Fibroblast of skin of right biceps (primary cell): ENCODE data around the gene PCK1.

Source experiments
- DNase-seq: peaks from one replicate; pipeline ENCODE4 v3.0.0-alpha.2; 2013

Gene PCK1

DNA sequence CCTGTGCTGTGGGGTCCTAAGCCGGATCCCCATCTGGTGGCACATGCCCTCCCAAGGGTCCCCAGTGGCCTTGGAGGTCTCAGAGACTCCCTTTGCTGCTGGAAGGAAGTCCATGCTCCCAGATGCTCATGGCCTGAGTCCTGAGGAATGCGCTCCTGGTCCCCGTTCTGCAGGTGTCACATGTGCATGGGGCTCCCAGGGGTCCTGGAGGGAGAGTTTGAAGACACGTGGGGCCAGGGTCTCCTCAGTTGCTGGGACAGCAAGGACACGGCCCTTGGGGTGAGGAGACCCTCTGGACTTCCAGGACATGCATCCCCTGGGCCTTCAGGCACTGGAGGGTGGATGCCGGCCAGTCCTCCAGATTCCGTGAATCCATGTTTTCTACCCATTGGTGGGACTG, 47.6 kb downstream of the PCK1 start:
- DNase-seq: no peak

DNA sequence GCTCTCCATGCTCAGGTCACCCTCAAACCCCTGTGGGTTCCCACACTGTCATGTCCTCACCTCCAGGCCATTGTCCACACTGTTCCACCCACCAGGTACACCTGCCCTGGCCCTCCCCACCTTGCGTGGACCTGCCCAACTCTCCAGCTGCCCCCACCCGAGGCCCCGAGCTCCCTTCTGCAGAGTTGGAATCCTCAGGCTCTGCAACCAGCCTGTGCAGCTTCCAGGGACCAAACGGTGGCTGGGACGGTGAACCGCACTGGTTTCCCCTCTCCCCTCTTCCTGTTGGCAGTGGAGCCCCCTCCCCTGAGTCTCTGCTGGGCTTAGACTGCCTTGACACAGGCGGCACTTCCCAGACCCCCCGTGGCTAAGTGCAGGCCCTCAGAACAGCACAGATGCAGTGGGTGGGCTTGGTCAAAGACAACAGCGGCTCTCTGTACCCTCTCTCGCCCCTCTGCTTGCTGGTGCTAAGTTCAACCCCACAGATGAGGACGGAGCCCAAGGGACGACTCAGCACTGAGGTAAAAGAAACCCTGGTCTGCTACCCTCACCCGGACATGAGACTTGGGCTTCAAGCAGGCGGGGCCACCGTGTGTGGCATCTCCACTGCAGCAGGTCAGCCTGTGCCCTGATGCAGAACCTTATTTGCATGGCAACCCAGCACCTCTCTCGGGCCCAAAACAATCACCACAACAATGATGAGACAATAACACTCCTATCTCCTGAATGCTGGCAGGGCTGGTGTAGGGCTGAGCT, 48.4 kb downstream of the PCK1 start:
- DNase-seq: no peak

DNA sequence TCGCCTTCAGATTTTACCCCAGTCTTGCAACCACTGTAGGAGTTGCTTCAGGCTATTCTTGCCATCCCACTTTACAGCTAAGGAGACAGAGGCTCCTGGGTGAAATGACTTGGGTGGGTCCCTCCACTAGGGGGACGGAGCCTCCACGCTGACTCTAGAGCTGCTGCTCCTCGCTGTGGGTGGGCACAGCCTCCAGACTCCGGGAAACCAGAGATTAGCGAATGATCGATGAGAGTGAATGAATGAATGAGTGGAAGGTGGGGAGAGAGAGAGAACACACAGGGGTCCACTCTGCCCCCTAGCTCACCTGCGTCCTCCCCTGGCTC, 48.9 kb downstream of the PCK1 start:
- no peak for DNase-seq

DNA sequence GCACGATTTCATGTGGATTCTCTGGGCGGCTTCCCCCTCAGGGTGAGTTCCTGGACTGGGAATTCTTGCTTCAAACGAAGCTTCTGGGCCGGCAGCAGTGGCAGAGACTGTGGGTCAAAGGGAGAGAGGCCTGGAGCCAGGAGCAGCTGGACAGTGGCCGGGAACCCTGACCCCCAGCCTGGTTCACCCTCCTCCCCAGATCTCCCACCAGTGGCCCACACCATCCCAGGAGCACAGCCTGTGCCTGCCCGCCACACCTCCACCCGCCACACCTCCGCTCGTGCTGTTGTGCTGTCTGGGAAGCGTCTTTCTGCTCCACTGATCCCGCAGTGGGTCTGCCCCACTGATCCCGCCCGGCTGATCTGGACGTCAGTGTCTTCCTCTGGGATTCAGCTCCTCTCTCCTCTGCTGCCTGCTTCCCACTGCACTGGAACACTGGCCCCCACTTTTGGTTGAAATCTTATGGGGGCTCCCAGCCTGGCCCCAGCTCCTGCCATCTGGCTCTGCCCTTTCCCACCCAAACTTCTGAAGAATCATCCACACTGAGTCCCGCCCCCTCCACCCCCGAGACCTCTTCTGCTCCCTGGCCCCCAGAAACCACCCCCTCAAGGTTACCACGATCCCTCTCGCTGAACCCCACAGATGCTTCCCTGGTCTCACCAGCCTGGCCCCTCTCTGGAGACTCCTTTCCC, 49.5 kb downstream of the PCK1 start:
- DNase-seq: no peak

DNA sequence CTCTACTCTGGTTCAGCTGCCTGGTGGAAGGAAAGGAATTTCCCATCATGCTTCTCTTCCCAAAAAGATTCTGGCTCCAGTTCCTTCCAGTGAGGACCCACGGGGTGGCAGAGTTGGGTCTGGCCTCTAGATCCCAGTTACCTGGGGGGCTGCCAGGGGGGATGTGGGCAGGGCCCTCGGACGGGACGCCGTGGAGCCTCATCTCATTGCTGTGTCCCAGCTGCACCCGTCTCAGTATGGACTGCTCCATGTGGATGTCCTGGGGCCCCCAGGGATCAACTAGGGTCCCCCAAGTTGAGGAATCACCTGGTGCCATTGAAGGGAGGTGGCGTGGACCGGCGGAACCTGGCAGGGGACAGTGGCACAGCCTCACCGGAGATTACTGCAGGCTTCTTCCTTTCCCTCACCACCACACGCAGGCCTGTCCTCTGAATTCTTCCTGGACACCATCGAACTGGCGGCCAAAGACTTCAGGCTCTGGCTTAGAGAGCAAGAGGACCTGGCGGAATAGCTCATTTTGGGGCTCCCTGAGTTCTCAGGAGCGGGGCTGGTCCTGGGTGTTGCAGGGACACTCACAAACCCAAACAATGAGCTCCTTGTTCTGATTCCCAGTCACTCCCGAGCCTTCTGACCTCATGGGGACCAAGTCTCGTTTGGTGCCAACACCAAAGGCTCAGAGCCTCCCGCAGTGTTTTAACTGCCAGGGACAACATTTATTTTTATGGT, 50.8 kb downstream of the PCK1 start:
- DNase-seq: no peak

DNA sequence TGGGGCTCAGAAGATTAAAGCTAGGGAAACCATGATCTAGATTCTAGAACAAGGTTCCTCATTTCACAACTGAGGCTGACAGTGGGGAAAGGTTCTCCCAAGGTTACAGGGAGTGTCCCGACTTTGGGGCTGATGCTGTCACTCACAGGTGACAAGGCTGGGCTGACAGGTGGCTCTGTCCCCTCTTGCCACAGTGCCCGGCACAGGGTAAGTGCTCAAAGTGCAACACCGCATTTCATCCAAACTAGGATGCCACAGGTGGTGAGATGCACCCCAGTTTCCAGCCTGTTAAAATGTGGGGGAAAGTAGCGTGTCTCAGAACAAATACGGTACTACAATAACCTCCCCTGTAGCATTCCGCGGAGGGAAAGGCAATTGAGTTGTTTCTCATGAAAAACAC, 51.5 kb downstream of the PCK1 start:
- DNase-seq: no peak

DNA sequence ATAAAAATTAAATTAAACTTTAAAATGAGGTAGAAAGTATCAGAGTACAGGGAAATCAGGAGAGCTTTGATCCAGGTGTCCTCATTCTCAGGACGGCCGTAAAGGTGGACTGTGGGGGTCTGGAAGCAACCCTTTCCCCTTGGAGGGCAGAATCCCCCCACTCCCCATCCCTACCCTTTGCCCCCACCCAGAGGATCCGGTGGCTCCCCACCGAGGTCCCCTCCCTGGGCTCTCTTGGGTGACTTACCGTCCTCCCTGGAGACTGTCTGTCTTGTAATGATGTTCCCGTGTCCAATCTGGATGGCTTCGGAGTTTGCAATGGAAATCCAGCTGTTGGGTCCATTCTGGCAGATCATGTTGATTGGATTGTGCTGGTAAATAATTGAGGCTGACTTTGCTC, 52.0 kb downstream of the PCK1 start:
- DNase-seq: no peak

DNA sequence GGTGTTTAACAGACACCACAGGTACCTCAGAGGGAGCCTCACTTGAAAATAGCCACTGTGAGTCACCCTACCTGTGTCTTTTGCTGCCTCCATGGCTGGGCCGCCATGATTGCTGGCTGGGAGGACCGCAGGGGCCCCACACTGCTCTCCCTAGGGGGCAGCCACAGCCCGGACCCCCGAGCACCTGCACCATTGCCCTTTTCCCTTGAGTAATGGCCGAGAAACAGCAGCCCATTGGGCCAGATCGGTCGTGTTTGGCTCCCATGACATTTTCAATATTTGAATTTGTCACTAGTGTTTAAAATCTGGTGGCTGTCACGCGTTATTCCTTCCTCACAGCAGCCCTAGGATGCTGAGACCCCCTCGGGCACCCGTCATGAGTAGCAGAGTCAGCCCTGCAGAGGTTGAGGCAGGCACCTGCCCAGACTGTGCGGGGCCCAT, 52.6 kb downstream of the PCK1 start:
- no peak for DNase-seq

DNA sequence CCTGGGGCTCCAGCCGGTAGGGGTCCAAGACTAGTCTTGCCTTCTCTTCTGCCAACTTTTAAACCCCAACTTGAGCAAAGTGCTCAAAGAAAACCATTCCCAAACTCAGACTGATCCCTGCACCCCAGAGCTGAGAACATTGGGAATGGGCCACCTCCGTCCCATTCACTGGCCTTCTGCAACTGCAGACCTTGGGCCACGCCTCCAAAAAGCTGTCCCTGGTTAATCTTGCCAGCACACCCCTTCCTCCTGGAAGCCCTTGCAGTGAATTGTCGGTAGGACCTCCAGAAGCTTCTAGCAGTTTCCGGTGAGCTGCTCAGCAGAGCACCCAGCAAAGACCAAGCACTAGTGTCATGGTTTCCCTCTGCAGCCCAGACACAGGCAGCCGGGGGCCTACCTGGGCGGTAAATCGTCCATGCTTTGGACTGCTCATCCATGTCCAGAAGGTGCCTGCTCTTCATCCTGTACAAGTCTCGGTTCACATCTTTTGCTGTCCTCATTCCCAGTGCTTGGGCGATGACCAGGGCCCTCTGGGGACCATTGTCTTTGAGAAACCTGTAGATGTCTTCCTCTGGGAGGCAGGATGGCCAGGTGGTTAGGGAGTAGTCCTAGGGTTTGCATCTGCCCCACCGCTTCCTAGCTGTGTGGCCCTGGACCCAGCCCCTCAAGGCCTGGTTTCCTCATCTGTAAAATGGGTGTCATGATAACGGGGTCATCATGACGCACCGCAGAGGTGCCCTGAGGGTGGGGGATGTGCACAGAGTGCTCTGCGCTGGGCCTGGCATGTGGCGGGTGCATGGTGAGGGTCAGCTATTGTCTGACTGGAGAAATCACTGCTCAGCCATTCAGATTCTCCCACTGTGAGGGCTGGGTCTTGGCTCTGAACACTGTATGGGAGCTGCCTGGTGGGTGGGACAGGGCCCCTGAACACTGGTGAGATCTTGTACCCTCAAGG, 53.9 kb downstream of the PCK1 start:
- no peak for DNase-seq

DNA sequence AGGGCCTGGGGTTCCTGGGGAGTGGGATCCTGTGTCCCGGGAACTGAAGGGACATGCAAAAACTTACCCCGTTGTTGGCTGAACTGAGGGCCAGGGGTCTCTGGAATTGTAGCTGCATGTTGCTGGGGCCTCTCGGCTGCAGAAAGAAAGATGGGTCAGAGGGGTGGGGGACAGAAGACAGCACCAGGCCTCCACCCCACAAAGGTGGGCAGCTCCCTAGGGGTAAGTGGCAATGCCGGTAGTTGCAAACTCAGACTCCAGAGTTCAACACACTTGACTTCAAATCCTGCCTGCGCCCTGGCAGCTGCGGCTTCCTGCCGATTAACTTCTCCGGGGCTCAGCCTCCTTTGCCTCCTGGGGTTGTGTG, 54.5 kb downstream of the PCK1 start:
- DNase-seq: no peak

DNA sequence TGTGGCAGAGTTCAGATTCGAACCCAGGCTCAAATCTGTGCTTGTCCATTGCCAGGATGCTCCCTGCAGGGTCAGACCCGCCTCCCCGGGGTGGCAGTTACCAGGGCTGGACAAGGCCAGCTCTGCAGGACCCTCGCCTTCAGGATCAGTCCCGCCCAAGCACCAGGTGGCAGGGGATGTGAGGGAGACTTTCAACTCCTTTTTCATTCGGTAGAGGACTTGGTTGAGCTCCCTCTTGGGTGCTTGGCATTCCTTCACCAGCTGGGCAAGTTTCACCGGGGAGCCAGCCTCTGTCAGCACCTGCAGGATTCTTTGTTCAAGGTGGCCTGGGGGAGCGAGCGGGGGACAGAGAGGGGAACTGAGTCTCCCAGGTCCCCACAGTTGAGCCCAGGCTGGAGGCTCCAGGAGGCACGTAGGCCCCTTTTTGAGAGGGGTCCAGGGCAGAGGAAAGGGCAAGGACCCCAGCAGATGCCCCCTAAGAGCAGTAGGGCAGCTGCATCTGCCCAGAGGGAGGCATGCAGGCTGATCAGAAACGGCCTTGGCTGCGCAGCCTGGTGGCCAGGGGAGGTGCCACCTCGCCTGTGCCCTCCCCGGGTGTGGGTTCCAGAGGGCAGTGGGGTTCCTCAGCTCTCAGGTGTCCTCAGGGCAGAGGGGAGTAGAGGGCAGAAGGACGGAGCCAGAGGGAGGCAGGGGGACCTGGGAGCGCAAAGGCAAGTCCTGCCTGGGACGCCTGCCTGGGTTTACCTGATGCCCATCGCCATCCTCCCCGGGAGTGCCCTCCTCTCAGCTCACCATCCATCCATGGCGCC, 55.4 kb downstream of the PCK1 start:
- no peak for DNase-seq

DNA sequence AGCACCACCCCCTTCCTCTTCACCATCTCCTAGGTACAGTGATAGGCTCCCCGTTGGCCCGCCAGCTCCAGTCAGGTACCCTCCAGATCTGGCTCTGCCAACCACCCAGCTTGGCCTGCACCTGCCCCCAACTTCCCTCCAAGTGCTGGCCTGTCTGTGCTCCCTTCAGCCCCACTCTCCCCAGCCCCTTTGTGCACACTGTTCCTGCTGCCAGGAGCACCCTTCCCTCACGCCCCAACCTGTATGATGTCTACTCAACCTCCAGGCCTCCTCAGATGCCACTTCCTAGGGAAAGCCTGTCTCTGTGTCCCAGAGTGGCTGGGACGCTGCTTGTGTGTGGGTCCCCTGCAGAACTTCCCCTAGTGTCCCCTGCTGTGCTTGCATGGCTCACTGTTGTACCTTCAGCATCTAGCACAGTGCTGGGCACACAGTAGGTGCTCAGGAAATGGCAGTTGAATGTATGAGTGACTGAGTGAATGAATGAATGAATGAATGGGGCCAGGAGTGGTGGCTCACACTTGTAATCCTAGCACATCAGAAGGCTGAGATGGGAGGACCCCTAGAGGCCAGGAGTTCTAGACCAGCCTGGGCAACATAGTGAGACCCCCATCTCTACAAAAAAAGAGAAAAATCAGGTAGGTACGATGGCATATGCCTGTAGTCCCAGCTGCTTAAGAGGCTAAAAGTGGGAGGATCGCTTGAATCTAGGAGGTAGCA, 56.3 kb downstream of the PCK1 start:
- DNase-seq: no peak
